ENCODE data around the gene RUNX1.

RUNX1 gene

DNA sequence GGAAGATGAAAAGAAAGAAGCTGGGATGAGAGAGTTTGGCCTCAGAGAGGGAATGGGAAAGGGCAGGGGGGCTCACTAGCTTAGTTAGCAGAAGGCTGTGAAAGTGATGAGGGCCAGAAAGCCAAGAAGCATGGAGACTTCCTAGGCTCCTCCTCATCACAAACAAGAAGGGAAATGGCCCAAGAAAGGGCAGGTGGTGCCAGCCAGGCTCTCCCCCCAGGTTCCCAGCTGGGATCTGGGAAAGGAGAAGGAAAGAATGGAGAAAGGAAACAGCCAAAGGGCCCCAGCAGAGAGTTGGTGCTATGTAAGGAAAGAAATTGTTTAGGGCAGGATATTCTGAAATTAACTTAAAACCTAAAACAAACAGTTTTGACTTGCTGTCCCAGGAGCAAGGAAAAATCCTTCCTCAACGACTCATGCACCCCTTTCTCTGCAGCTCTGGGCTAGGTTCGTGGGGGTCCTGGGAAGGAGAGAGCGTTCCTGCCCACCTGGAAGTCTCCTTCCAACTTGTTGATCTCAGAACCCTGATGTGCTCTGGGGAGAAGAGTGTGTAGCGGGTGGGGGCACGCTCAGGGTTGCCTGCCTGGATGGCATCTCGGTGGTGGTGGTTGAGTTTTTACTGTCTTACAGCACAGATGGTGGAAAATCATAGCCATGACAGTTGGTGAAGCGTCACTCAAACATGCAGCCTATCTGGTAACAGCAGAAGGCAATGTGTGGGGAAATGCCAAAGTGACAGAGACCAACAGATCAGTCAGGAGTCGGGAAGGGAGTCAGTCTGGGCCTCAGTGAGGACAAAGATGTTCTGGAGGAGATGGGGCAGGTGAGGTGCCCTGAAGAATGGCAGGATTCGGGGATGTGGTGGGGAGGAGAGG, 233.0 kb downstream of the RUNX1 start:
- H3K27ac Mint-ChIP-seq = no peak overlapping the region

DNA sequence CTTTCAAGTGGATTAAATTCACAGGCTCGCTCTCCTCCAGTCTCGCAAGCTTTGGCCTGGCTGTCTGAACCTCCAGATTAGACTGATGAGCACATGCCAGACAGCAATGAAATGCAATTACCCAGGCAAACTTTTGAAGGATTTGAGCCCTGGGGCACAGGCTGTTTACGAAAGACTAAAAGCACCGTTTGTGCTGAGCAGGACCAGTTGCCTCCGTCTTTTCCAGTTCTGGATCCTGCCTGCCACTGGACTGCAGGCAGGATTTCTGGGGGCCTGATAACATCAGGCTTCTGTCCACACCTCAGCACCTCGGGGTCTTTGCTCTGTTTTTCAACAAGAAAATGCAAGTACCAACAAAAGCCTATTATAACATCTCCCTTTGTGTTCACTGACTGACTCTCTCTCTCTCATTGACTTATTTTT, 234.6 kb downstream of the RUNX1 start:
- H3K27ac Mint-ChIP-seq = no peak overlapping the region
- peaks cover 62% of the 10 kb centered on the region for H3K4me1 Mint-ChIP-seq

More for the DNA sequence above, 233.0 kb downstream of the RUNX1 start:
- H3K9me3 Mint-ChIP-seq = no peaks in the 10 kb centered on the region
- no peak overlapping the region for H3K4me3 Mint-ChIP-seq
- peaks cover 53% of the 10 kb centered on the region for H3K27me3 Mint-ChIP-seq (ENCODE audit: low read depth)
- peaks cover 65% of the 10 kb centered on the region for H3K4me1 Mint-ChIP-seq
- H3K36me3 Mint-ChIP-seq (ENCODE audit: low read depth) = no peaks in the 10 kb centered on the region
- no peak for TF ChIP-seq CTCF (IDR thresholded peaks at IDR 0.05; ENCODE audit: unreplicated experiment in 3 of 3)

DNA sequence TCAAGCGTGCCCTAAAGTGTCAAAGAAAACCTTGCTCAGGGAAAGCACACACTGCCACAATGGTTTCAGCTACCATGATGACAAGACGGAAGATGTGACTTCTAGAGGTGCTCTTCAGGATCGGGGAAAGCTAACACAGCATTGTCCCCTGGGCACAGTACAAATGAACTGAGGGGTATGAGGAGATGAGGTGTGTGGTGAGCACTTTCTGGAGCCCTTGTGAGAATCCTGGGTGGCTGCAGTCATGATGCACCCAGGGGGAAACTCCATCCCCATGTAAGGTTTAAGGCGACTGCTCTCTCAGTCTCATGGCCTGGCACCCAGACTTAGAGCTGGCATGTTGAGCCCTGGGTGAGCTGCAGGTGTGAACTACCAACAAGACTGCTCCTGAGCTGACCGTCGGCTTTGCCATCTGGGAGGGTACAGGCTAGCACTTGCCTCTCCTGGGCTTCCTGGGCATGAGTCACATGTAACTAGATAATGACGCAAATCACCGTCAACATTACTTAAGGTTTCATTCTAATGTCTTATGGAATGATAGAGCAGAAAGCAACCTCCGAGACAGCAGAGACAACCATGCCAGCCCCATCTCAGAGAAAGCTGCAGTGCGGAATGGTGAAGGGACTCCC, 235.7 kb downstream of the RUNX1 start:
- H3K4me1 Mint-ChIP-seq = peaks cover 51% of the 10 kb centered on the region
- TF ChIP-seq CTCF (IDR thresholded peaks at IDR 0.05; ENCODE audit: unreplicated experiment in 3 of 3) = no peak
- peaks cover 59% of the 10 kb centered on the region for H3K27me3 Mint-ChIP-seq (ENCODE audit: low read depth)
- no peak overlapping the region for H3K4me3 Mint-ChIP-seq
- no peaks in the 10 kb centered on the region for H3K36me3 Mint-ChIP-seq (ENCODE audit: low read depth)
- H3K27ac Mint-ChIP-seq = no peak overlapping the region
- H3K9me3 Mint-ChIP-seq = peaks cover 4% of the 10 kb centered on the region

More for the DNA sequence above, 234.6 kb downstream of the RUNX1 start:
- H3K27me3 Mint-ChIP-seq (ENCODE audit: low read depth) = peaks cover 59% of the 10 kb centered on the region
- TF ChIP-seq CTCF (IDR thresholded peaks at IDR 0.05; ENCODE audit: unreplicated experiment in 3 of 3) = no peak
- H3K9me3 Mint-ChIP-seq = no peaks in the 10 kb centered on the region
- H3K36me3 Mint-ChIP-seq (ENCODE audit: low read depth) = no peaks in the 10 kb centered on the region
- H3K4me3 Mint-ChIP-seq = no peak overlapping the region

DNA sequence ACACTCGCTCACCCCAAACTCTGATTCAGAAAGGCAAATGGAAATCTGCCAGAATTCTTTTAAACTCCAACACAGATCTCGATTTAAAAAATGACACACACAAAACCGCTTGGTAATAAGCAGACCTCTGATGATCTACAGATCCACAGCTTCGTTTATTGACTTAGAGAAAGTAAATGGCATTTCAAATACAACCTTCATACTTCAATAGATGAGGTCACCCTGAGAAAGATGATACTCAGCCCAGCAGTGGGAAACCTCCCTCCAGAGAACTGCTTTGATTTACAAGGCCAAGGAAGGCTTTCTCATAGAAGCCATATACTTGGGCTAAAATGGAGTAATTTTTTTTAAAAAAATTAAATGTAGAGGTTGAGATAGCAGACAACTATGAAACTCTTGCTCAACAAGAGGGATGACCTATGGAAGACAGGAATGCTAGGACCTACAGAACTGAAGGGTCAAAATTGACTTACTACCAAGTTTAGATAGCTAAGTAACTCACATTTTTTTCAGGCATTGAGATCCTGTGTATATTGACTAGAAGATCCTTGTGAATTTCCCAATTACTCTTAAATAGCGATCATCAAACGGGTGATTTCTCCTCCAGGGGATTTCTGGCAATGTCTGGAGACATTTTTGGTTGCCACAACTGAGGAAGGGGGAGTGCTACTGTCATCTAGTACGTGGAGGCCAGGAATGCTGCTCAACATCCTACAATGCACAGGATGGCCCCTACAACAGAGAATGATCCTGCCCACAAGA, 236.4 kb downstream of the RUNX1 start:
- TF ChIP-seq CTCF (IDR thresholded peaks at IDR 0.05; ENCODE audit: unreplicated experiment in 3 of 3) = no peak
- Mint-ChIP-seq H3K36me3 (ENCODE audit: low read depth) (no peaks in the 10 kb centered on the region), H3K4me1 (peaks cover 44% of the 10 kb centered on the region), H3K9me3 (peaks cover 4% of the 10 kb centered on the region), H3K4me3 (no peak overlapping the region), H3K27me3 (ENCODE audit: low read depth) (peaks cover 52% of the 10 kb centered on the region), H3K27ac (peak overlapping the region in 2 of 3 experiments; percentile 3 to 40)

GRCh38 chr21:34811368-34811767, 237.7 kb downstream of the RUNX1 start:
- Mint-ChIP-seq H3K4me1 (peaks cover 35% of the 10 kb centered on the region), H3K36me3 (ENCODE audit: low read depth) (peaks cover 5% of the 10 kb centered on the region), H3K27me3 (ENCODE audit: low read depth) (peaks cover 45% of the 10 kb centered on the region), H3K4me3 (no peak overlapping the region), H3K9me3 (peaks cover 10% of the 10 kb centered on the region), H3K27ac (peak overlapping the region in 1 of 3 experiments; percentile 3)
- TF ChIP-seq CTCF (IDR thresholded peaks at IDR 0.05; ENCODE audit: unreplicated experiment in 3 of 3) = no peak
